GM18498 (cell line): ENCODE results near the gene CRB2.
"Not testable (repeated sequence)": the region's sequence is repeated elsewhere in the genome, so short reads cannot be mapped to it uniquely, and the experiment has no call there.

Experiments used
- ATAC-seq: cut with Tn5 transposase; IDR thresholded peaks from one replicate; pipeline ENCODE4 v1.9.1; 2021; ENCODE audit warnings: mild to moderate bottlenecking, moderate library complexity; ENCODE audit not compliant: unreplicated experiment

Gene CRB2

DNA sequence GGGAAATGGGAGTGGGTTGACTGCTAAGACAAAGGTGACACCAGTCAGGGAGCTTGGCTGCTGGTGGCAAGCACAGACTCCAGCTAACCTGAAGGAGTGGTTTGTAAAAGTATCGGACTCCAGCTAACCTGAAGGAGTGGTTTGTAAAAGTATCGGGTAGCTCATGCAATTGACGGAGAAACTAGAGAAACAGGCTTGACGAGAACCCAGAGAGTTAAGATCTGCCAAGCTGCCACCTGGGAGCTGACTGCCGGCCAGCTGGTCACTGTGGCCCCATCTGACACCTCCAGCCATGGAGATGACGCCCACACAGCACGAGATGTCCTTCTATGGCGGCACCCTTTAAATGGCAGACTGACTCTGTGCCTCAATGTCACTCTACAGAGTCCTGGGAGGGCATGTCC lies 28.3 kb upstream of the CRB2 start:
- ATAC-seq = no peak

DNA sequence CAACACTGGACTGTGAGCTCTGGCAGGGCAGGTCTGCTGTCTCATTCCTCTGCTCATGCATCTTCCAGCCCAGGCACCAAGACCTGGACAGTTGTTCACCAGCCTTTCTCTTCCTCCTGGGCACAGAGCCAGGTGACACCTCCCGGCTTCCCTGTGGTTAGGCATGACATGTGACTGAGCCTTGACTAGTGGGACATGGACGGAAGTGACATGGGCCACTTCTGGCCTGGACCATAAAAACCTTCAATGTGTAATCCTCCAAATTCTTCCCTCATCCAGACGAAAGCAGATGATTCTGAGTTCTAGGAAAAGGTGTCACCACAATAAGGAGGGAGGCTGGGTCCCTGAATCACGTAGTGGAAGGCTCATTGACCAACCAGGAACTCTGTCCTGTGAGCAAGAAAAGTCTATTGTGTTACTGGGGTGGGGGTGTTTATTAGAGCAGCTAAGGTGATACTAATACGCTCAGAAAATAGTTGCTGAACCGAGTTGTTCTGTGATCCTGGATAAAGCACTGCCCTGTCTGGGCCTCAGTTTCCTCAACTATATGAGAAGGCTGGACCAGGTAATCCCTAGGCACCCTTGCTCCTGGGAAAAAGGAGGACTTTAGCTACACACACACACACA lies 26.6 kb upstream of the CRB2 start:
- ATAC-seq = no peak

DNA sequence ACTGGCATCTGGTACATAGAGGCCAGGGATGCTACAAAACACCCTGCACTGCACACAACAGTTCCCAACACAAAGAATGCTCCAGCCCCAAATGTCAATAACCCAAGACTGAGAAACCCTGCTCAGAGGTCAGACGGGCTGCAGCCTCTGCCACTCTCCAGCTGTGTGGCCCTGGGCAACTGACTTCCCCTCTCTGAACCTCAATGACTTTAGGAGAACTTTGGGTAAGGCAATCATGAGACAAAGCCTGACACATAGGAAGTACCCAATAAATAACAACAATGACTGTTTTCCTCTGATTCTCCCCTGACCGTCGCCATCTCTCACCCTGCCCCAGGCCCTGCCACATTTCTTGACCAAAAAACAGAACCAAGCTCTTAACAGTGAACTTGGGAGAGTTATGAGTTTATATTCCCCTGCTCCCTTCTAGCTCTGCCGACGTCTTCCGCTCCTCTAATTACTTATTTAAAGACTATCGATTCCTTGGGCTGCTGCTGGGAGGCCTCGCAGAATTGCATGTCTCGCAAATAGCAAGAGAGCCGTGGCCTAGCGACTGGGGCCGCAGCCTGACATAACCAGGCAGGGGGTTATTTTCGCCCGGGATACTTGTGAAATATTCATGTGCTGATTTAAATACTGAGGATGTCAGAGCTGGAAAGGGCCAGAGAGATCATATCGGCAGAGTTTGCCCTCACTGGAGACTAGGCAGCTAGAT lies 24.5 kb upstream of the CRB2 start:
- no peak for ATAC-seq

DNA sequence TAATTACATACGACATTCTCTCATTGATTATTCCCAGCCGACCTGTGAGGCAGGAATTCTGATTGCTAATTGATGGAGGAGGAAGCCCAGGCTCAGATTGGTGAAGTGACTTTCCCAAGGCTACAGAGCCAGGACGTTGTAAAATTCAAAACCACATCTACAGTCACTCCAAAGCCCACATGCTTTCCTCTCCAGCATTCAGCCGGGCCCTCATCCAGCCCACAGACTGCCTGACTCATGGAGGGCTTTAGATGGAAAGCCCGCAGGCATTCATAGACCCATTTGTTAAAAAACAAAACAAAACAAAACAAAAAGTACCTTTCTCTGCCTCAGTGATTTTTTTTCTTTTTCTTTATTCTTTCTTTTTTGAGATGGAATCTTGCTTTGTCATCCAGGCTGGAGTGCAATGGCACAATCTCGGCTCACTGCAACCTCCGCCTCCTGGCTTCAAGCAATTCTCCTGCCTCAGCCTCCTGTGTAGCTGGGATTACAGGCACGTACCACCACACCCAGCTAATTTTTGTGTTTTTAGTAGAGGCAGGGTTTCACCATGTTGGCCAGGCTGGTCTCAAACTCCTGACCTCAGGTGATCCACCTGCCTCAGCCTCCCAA lies 22.8 kb upstream of the CRB2 start:
- not testable (repeated sequence) for ATAC-seq

DNA sequence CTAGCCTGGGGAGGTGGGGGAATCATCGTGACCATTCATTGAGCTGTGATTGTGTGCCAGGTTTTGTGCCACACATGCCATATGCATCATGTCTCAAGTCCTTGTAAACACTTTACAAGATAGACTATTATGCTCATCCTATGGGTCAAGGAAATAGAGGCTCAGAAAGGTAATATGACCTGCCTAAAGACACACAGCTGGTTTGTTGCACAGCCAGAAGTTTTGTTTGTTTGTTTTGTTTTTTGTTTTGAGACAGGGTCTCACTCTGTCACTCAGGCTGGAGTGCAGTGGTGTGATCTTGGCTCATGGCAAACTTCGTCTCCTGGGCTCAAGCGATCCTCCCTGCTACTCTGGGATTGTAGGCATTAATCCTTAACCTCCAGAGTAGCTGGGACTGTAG lies 21.4 kb upstream of the CRB2 start:
- ATAC-seq = no peak

DNA sequence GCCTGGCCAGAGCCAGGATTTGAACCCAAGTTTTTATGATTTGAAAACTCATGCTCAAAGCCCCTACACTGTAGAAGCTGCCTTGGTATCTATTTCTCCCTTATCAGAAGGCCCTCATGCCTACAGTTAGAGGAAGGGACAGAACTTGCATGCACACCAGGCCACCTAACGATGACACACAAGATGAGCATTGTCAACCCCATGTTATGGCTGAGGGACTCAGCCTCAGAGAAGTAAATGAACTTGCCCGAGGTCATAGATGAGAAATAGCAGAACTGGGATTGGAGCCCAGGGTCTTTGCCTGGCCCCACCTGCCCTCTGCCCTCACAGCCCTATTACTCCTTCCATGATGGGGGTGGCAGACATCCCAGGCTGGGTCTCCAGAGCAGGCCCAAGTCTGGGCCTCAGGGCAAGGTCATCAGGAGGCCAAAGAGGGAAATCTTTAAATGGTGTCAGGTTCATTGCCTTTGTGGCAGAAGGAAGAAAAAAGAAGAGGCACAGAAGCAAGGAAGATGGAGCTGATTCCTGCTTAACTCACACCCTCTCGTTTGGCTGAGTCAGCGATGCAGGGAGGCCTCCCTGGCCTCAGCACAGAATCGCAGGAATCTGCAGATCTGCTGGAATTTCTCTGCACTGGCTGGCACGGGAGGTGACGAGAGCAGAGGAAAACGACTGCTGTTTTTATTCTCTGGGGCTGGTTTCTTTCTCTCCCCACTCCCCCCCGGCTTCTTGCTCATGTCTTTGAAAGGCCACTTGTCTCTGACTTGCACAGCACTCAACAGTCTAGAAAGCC lies 20.6 kb upstream of the CRB2 start:
- no peak for ATAC-seq

DNA sequence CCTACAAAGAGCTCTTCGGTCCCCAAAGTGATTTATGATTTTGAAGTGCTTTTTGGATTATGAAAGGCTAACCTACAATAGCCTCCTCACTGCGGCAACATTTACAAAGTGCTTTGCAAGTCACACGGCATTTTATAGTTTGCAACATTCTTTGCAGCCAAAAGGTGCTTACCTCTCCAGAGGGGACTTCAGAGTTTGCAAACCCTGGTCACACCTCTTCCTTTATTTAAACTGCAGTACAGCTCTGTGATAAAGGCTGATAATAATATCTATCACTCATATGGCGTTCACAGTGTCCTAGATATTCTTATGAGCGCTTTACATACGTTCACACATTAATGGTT lies 20.0 kb upstream of the CRB2 start:
- no peak for ATAC-seq

DNA sequence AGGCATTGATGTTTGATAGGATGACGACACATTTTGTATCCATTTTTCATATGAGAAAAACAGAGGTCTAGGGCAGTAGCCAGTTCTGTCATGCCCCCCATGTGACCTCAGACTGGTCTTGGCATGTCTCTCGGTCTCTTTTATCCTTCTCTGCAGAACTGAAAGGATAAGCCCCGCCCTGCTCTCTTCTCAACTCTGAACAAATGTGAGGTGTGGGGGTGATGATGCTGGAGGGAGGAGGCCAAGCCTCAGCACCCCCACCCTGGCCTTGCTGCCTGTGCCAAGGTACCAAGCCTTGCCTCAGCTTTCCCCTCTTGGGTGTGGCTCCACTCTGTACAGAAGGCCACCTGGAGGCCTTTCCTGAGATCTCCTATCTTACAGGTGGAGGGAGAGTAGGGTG lies 19.5 kb upstream of the CRB2 start:
- no peak for ATAC-seq

DNA sequence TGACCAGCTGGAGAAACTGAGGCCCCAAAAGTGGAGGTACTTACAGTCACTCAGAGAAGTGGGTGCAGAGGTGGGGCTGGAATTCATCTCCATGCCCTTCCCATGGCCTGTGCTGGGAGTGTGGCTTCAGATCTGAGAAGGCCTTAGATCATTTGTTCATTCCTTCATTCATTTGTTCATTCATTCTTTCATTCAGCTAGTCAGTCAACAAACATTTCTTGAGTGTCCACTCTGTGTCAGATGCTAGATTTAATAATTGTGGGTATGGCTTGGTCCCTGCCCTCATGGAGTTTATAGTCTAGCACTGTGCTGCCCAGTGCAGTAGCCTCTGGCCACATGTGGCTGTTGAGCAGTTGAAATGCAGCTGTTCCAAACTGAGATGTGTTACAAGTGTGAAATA lies 19.0 kb upstream of the CRB2 start:
- ATAC-seq = no peak

DNA sequence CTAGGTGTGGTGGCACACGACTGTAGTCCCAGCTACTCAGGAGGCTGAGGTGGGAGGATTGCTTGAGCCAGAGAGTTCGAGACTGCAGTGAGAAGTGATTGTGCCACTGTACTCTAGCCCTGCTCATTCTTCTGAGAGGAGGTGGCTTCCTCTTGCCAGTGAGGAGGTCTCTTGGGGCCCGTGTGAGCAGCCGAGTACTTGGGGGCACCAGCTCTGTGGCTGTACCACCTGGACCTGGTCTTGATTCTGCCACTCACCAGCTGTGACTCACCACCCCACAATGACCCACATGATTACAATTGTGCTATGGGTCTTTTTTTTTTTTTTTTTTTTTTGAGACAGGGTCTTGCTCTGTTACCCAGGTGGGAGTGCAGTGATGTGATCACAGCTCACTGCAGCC lies 18.0 kb upstream of the CRB2 start:
- ATAC-seq = no peak

DNA sequence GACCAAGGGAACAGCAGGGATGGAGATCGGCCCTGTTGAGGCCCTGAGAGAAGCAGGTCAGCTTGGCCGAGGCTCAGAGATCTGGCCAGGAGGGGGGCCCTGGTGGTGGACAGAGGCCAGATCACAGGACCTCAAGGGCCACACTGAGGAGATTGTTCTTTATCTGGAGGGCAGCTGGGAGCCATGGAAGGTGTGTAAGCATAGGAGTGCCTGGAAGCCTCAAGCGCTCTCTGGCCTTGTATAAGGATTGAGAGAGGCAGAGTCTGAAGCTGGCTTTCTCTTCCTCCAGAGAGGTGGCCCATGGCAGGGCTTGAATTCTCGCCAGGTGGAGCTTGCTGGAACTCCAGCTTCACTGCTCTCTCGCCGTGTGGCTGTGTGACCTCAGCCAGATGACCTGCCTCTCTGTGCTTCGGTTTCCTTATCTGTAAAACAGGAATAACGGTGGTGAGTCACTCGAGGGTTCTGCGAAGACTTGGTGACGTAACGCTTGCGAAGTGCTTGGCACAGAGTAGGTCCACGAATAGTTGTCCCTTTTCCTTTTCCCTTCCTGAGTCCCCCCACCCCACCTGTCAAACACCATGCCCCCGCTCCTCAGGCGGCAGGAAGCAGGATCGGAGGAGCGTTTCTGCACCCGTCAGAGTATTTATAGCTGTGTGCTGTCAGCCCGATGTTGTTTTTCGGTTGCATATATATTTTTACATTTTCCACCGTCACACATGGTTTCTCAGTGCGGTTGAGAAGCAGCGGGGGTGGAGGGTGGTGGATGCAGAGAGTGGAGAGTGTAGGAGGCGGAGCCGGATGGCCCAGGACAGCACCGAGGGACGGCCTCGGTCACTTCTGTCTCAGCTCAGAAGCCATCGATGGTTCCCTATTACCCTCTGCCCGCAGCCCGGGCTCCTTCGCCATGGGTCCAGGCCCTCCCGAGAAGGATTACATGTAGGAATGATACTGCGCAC lies 17.0 kb upstream of the CRB2 start:
- peak; percentile 68 for ATAC-seq

DNA sequence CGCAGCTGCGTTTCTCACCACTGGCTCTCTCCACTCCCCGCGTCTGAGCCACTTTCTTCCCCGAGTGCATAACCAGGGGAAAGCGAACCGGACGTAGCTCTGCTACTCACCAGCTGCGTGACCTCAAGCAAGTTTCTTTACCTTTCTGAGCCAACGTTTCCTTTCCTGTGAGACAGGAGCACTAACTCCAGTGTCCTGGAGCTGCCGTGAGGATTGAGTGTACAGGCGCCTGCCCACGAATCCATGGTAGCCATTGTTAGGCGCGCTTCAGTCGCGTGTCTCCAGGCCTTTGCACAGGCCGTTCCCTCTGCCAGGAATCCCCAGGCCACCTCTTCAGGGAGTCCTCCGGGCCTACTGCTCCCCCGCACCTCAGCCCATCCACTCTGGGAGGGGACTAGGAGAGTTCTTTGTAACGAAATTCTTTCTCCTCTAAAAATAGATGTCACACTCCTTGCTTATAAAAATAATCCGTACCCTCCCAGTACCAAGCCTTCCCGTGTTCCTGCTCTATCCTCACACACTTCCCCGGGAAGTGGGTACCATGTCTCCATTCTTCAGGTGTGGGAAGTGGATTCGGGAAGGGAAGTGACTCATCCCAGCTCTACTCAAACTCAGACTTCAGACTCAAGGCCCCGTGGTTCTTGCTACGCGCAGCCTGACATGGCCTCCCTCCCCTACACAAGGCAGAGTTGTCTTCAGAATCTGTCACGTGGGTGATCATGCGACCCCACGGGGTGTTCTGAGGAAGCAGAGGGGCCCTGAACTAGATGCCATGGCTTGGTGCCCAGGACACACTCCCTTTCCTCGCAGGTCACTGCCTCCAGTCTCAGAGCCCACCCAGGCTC lies 16.1 kb upstream of the CRB2 start:
- ATAC-seq = peak; percentile 47

DNA sequence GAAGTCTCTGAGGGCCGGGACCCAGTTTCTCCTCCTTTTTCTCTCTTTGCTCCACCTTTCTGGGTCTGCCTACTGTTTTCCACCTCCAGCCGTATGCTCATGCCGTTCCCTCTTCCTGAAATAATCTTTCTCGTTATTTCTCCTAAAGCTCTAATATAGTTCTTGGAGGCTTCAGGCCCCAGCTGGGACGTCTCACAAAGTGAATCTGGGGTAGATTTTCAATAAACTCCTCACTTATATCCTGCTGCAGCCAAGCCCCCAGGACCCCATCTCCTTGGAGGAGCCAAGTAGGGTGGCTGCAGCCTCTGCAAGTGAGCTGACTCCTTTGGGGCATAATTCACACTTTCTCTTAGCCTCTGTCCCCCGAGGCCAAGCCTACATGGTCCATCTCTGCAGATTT lies 14.2 kb upstream of the CRB2 start:
- ATAC-seq = no peak

DNA sequence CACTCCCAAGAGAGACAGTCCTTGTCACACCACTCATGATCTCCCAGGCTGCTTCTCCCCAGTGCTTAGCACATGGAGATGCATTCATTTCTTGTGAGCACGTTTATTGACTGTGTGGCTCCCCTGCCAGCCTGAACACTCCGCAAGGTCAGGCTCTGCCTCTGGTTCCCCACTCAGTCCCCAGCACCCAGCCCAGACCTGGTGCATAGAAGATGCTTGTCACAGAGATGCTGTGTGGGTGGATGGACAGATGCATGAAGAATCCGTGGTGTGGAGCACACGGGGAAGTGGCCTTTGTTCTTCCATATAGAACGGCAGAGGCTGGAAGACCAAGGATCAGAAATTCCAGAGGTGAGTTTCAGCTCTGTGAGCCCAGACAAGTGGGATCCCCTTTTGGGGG lies 13.8 kb upstream of the CRB2 start:
- no peak for ATAC-seq

DNA sequence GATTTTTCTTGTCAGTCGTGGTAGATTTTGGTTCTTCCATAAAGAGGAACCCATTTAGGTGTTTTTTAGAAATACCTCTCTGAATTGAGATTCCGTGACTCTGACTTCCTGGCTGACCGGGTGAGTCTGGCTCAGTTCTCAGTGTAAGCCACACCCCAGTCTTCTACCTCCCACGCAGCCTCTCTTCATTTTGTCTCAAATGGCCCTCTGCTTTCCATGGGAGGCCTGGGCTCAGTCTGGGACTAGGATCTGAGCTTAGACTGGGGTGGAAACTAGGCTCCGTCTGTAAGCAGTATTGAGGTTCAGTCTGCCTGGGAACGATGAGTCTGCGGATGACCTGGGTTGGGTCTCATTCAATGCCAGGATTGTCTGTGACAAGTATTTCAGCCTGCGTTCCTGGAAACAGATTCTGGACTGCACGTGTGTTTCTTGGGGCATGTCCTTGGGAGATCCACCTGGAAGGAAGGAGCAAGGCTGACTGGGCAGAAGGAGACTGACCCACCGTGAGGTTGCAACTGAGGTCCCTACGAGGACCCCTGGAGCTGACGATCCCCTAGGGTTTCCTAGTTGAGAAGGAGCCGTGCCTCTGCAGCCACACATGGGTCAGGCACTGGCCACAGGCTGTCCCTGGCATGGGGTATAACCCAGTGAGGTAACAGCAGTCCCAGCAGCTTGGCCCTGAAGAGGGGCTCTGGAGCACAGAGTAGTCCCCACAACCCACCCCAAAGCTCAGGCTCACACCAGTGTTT lies 12.4 kb upstream of the CRB2 start:
- peak; percentile 36 for ATAC-seq

DNA sequence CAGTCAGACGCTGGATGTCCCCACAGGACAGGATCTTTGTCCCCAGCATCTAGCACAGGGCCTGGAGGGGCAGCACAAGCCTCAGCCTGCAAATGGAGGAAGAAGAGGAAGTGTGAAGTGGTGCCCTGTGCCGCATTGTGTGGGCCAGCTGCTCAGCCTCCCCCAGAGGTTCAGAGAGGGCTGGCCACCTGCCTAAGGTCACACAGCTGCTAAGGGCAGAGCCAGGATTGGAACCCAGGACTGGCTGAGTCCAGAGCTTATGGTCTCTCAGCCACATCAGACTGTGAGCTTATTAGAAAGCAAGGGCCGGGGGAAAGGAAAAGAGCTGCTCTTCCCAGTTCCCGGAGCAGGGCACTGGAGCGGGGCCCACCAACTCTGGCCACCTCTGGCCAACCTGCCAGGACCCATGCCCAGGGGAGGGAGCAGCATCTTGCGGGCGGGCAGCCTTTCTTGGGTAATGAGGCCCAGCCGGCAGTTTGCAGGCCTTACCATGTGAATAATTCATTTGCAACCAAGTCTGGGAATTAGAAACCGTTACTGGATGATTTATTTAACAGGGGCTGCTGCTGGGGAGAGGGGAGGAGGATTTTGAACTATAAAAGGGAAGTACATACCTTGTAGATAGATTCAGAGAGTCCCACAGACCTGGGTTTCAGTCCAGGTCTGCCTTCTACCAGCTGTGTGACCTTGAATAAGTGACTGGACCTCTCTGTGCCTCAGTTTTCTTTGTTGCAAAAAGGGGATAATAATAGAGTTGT lies 11.6 kb upstream of the CRB2 start:
- ATAC-seq = no peak

DNA sequence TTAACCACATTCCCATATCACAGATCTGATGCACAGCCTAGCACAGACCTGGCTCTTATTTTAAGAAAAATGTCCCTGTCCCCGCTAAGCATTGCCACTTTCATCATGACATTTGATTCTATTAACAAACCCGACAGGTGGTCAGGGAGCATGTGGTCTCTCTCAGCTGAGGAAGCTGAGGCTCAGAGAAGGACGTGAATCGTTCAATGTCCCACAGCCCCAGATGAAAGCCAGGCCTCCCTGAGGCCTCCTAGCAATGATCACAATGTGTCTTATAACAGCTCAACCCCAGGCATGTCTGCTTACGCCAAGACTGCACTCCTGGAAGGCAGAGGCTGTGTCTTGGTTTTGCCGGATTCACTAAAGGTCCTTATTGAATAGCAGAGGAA lies 10.4 kb upstream of the CRB2 start:
- no peak for ATAC-seq

DNA sequence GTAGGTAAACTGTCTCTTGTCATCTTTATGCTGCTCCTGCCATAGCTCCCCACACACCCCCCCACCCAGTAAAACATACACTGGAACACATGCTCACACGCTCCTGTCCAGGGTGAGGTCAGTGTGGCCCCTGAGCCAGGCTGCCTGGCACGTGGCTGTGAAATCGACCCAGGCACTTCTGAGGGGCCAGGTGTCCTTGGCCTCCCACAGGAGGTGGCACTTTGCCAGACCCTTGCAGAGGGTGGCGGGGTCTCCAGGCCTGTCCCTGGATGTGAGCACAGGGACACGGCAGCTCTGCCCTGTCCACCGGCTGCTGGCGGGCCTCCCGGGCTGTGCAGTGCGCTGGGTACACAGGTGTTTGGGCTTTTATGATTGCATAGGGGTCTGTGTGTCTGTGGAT lies 10.0 kb upstream of the CRB2 start:
- no peak for ATAC-seq
